ENCODE measurements around the gene VAV3. TPM values are rescaled to one million over a fixed set of nuclear protein-coding genes. Genes with fewer than 3 reads are reported as not detected.

Gene VAV3
- total RNA-seq, 4 donors from 2014 or later: 117 to 239 (median 135) TPM

DNA sequence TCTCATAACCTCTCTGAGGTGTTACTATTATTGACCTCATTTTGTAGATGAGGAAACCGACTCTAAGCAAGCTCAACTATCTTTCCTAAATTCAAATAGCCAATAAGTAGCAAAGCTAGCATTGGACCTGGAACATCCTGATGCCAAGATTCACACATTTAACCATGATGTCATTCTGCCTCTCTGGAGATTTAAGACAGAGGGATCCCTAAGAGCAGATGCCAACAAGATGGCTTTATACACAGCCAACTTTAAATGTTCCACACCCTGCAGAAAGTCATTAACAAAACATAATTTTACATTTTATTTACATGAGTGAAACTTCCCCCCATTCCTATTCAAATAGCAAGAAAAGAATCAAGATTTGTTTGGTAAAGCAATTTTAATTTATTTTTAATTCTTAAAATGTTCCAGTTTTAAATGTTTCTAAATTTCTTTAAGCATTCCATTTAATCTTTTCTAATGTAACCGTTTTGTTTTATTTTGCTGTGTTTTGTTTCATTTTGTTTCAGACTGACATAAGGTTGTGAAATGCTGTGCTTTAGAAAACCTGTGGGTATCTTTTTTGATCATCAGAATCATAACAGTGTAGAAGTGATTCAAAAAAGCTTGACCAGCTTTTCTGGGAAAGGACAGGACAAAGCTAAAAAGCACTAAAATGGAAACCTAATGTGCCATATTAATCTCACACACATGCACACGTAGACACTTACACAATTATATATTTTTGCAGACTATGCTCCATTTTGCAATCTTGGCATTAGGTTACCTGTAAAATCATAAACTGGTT lies 7.6 kb upstream of the VAV3 start:
- H3K27ac ChIP-seq: no peak overlapping the region
- no peaks in the 10 kb centered on the region for H3K9me3 ChIP-seq
- H3K4me1 ChIP-seq: no peaks in the 10 kb centered on the region
- TF ChIP-seq EP300 (IDR thresholded peaks at IDR 0.05) (no peak), POLR2AphosphoS5 (IDR thresholded peaks at IDR 0.05) (no peak), POLR2A (IDR thresholded peaks at IDR 0.05) (no peak)
- TF ChIP-seq, protein P1, sequence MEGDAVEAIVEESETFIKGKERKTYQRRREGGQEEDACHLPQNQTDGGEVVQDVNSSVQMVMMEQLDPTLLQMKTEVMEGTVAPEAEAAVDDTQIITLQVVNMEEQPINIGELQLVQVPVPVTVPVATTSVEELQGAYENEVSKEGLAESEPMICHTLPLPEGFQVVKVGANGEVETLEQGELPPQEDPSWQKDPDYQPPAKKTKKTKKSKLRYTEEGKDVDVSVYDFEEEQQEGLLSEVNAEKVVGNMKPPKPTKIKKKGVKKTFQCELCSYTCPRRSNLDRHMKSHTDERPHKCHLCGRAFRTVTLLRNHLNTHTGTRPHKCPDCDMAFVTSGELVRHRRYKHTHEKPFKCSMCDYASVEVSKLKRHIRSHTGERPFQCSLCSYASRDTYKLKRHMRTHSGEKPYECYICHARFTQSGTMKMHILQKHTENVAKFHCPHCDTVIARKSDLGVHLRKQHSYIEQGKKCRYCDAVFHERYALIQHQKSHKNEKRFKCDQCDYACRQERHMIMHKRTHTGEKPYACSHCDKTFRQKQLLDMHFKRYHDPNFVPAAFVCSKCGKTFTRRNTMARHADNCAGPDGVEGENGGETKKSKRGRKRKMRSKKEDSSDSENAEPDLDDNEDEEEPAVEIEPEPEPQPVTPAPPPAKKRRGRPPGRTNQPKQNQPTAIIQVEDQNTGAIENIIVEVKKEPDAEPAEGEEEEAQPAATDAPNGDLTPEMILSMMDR (IDR thresholded peaks at IDR 0.05): no peak
- 40% methylated on average over 3 of the region's 3 CpGs for WGBS
- no peaks in the 10 kb centered on the region for H3K36me3 ChIP-seq
- H3K4me3 ChIP-seq: no peak overlapping the region
- no peaks in the 10 kb centered on the region for H3K27me3 ChIP-seq
- no peak for DNase-seq (ENCODE audit: low spot score in 2 of 2)

DNA sequence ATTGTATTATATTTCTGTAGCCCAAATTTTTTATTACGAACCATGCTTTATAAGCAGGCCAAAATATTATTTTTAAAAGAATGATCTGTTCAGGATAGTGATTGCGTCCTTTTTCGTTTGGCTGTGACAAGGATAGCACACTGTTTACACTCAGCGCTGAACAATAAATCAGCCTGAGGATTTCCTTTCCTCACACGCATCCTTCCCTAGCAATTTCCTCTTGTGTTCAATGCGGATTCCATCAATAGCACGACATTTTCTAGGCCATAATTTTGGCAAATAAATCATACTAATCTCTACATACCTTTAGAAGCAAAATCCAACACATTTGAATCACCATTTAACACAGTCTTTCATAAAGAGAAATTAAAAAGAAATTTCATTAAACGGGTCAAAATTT lies 1.6 kb upstream of the VAV3 start:
- H3K4me1 ChIP-seq: peaks cover 26% of the 10 kb centered on the region
- H3K27me3 ChIP-seq: no peaks in the 10 kb centered on the region
- H3K36me3 ChIP-seq: no peaks in the 10 kb centered on the region
- 84% methylated on average over 8 of the region's 8 CpGs for WGBS
- DNase-seq (ENCODE audit: low spot score in 2 of 2): no peak
- no peak overlapping the region for H3K27ac ChIP-seq
- TF ChIP-seq, protein P1 (IDR thresholded peaks at IDR 0.05): no peak
- no peak for TF ChIP-seq POLR2A (IDR thresholded peaks at IDR 0.05)
- TF ChIP-seq POLR2AphosphoS5 (IDR thresholded peaks at IDR 0.05): no peak
- TF ChIP-seq EP300 (IDR thresholded peaks at IDR 0.05): no peak
- no peak overlapping the region for H3K4me3 ChIP-seq
- H3K9me3 ChIP-seq: no peaks in the 10 kb centered on the region

DNA sequence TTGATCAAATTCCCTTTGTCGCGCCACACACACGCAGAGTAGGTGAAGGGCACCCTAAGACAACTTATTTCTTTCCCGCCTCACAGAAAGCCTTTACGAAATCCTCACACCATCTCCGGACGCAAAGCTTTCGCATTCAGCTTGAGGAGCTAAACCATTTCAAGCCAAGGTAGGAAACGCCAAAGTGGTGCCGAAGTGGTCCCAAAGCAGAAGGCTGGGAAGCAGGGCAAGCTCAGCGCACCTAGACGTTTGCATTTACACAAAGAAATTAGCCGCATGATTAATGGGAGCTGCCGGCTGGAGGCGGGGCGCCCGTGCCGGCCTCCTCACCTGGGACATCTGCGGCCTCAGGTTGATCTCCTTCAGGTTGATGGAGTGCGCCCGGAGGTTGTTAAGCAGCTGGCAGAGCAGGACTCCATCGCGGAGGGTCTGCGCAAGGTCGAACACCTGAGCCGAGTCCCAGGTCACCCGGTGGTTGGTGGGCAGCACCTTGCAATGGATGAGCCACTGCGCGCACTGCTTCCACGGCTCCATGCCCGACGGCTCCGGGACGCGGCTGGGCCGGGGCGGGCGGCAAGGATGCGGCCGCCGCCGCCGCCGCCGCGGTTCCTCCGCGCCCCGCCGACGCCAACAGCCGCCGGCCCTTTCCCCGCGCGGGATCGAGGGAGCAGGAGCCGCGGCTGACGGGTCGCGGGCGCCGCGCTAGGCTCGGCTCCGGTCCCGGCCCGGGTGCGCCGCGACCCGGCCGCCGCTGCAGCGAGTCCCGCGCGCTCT lies 457 bp downstream of the VAV3 start:
- Histone ChIP-seq H3K4me1 (peaks cover 26% of the 10 kb centered on the region), H3K9me3 (no peaks in the 10 kb centered on the region), H3K36me3 (no peaks in the 10 kb centered on the region), H3K27me3 (no peaks in the 10 kb centered on the region), H3K4me3 (peak overlapping the region; percentile 72), H3K27ac (peak overlapping the region; percentile 73)
- DNase-seq (ENCODE audit: low spot score in 2 of 2): peak in 1 of 2 donors; percentile 65
- 2% methylated on average over 35 of the region's 79 CpGs for WGBS
- no peak for TF ChIP-seq POLR2A (IDR thresholded peaks at IDR 0.05)
- no peak for TF ChIP-seq EP300 (IDR thresholded peaks at IDR 0.05)
- TF ChIP-seq, protein P1 (IDR thresholded peaks at IDR 0.05): no peak
- no peak for TF ChIP-seq POLR2AphosphoS5 (IDR thresholded peaks at IDR 0.05)

DNA sequence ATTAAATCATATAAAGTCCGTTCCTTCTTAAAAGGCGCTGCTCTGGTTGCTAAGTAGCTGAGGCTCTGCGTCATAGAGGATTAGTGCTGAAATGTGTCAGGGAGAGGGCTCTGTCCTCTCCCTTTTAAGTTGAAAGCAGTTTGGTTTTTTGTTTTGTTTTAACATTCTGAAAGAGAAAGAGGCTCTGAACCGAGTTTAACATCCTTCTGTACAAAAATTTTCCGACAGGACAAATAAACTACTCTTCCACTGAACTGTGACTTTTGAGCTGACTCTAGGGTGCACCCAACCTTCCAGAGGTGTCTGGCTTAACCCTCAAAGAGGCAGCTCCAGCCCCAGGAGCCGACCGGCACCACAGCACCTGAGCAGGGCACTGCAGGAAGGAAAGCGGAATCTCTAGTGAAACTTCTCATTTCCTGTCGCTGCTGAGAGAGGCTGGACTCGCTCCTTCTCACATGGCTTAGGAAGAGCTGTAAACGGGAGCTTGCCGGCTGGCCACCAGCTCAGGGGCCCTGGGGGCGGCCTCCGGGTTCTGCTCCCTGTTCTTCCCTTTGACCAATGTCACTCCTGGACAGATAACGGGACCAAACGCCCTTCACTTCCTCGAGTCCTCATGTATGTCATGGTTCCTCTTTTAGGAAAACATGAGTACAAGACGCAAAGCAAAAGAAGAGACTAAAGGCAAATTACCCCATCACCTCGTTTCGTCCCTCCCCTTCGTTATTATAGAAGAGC lies 1.2 kb downstream of the VAV3 start:
- H3K4me3 ChIP-seq: peak overlapping the region; percentile 72
- 6% methylated on average over 16 of the region's 21 CpGs for WGBS
- peaks cover 26% of the 10 kb centered on the region for H3K4me1 ChIP-seq
- H3K9me3 ChIP-seq: no peaks in the 10 kb centered on the region
- H3K36me3 ChIP-seq: no peaks in the 10 kb centered on the region
- H3K27ac ChIP-seq: peak overlapping the region; percentile 73
- no peak for TF ChIP-seq POLR2A (IDR thresholded peaks at IDR 0.05)
- TF ChIP-seq EP300 (IDR thresholded peaks at IDR 0.05): no peak
- TF ChIP-seq, protein P1 (IDR thresholded peaks at IDR 0.05): no peak
- no peak for TF ChIP-seq POLR2AphosphoS5 (IDR thresholded peaks at IDR 0.05)
- peak; percentile 59 to 81 for DNase-seq (ENCODE audit: low spot score in 2 of 2)
- no peaks in the 10 kb centered on the region for H3K27me3 ChIP-seq
